HG03457 (cell line): ENCODE data around the gene MIPEP.
"Not testable (repeated sequence)": the region's sequence is repeated elsewhere in the genome, so short reads cannot be mapped to it uniquely, and the experiment has no call there.

Experiments
- ATAC-seq: cut with Tn5 transposase; IDR thresholded peaks from one replicate; pipeline ENCODE4 v1.9.1; 2021; ENCODE audit warnings: moderate number of reproducible peaks; ENCODE audit not compliant: unreplicated experiment

The MIPEP gene

DNA sequence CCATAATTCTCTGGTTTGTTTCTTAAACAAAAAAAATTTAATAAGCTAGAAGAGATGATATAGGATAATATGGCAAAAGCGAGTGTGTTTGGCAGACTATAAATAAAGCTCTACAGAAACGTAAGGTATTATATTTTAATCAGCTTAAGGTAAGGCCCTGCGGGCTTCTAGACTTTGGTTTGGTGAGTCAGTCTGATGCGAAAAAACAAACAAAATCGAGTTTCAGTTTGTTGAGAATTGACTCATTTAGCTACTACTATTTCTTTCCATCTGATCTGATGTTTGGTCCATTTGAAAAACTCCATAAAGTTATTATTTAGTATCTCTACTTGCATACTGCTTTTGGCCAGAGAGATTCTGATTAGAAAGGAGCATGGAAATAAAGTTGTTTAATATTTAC lies 138.0 kb downstream of the MIPEP start:
- ATAC-seq: no peak

DNA sequence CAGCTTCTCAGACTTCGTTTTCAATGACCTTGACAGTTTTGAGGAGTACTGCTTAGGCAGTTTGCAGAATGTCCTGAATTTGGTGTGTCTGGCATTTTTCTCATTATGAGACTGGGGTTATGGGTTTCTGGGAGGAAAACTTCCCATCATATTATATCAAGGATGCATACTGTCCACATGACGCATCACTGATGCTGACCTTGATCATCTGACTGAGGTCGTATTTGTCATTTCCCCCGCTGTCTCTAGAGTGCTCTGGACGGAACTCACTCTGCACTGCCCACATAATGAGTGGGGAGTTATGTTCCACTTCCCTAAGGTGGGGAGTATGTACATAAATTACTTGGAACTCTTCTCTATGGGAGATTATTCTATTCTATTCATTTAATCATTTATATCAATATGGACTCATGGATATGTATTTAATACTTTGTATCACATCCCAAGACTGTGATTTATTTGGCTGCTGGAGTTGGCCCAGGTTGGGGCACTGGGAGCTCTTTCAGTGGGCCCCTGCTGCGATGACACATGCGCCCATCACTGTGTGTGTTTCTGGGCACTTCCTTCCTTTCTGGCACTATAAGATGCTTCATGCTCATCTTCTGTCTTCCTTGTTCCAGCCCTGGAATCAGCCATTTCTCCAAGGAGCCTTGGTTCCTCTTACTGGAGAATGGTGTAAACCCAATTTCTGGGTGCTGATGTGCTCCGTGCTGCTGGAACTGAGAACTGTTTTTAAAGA lies 138.6 kb downstream of the MIPEP start:
- no peak for ATAC-seq

GRCh38 chr13:23749288-23749873 lies 139.8 kb downstream of the MIPEP start:
- no peak for ATAC-seq

GRCh38 chr13:23748109-23748990 lies 140.8 kb downstream of the MIPEP start:
- no peak for ATAC-seq

DNA sequence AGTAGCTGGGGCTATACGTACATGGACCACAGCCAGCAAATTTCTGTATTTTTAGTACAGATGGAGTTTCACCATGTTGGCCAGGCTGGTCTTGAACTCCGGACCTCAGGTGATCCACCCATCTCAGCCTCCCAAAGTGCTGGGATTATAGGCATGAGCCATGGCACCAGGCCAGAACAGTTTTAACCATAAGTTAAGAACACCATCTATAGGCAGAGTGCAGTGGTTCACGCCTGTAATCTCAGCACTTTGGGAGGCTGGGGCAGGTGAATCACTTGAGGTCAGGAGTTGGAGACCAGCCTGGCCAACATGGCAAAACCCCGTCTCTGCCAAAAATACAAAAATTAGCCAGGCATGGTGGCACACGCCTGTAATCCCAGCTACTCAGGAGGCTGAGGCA lies 143.1 kb downstream of the MIPEP start:
- ATAC-seq: not testable (repeated sequence)

DNA sequence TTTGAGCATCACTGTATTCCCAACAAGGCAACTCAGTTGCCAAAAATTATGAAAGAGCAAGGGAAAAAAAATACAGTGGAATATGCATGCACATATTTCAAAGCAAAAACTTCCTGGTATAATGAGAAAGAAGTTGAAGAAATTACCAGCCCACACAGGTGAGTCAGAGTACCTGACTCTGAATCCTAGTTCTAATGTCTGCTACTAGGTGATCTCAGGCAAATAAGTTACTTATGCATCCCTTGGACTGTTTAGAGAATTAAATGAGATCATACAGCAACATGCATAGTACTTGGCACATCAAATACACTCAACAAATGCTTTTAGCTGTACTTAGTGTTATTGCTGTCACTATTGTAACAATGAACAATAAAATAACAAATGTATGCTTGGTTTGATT lies 144.9 kb downstream of the MIPEP start:
- ATAC-seq: no peak

DNA sequence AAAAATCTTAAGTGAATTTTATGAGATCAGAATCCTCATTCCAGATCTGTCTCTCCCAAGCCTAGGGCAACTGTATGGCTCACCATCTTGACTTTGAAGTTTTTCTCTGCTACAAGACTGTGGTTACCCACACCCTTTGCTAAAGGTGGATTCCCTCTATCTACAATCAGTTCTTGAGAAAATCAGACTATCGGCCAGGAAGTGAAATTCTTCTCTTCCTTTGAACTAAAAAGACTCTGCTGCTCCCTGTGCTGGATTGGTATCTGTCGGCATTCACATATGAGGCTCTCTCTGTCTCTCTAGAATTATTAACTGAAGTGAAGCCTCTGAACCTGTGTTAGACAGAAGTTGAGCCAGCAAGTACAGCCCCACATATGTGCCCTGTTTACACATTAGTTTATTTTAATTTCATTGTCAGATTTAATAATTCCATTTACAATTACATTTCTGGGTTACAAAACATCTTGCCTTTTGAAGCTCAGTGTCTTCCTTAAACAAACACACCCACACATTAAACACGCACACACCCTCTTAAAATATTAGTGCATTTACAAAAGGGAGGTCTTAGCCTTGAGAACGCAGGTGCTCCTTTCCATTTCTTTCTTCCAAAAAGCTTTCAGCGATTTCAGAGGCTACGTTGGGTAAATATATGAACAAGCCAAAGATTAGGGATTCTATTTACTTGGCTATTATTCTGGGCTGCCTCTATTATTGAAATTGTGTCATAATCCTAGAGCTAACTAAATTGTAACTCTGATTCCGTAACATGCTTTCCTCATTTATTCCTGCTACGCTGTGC lies 145.7 kb downstream of the MIPEP start:
- ATAC-seq: no peak

- ATAC-seq: no peak
Measured at GRCh38 chr13:23741879-23742510, 147.2 kb downstream of the MIPEP start.

- no peak for ATAC-seq
Measured at GRCh38 chr13:23740002-23740401, 149.2 kb downstream of the MIPEP start.

GRCh38 chr13:23739596-23739995 lies 149.6 kb downstream of the MIPEP start:
- no peak for ATAC-seq

GRCh38 chr13:23736541-23736940 lies 152.7 kb downstream of the MIPEP start:
- no peak for ATAC-seq

- ATAC-seq: no peak
Measured at GRCh38 chr13:23735329-23735728, 153.9 kb downstream of the MIPEP start.

DNA sequence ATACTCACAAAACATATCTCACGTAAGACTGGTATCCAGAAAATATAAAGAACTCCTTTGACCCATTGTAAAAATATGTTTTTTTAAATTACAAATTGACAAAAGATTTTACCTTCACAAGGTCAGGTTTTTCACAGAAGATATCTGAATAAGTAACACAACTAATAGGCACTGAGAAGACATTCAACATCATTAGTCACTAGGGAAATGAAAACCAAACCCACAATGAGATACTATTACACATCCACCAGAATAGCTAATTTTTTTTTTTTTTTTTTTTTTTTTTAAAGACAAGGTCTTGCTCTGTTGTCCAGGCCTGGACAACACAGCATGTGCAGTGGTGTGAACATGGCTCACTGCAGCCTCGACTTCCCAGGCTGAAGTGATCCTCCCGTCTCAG lies 157.5 kb downstream of the MIPEP start:
- no peak for ATAC-seq

DNA sequence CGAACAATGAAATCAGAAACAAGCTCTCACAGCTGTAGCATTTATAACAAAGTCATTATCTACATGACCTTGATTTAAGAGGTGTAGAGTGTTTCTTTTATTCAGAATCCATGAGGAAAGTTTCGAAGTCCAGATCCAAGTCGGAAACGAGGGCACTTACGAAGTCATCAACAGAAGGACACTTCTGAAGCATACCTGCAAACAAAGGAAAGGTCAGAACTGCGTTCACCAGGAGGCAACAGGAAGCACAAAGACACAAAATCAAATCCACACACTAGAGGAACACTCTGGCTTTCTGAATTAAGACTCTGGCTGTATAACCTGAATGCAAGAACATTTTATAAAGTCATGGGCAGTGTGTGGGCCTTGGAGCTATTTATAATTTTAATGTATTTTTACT lies 158.9 kb downstream of the MIPEP start:
- no peak for ATAC-seq

- ATAC-seq: no peak
Measured at GRCh38 chr13:23729531-23729930, 159.7 kb downstream of the MIPEP start.

DNA sequence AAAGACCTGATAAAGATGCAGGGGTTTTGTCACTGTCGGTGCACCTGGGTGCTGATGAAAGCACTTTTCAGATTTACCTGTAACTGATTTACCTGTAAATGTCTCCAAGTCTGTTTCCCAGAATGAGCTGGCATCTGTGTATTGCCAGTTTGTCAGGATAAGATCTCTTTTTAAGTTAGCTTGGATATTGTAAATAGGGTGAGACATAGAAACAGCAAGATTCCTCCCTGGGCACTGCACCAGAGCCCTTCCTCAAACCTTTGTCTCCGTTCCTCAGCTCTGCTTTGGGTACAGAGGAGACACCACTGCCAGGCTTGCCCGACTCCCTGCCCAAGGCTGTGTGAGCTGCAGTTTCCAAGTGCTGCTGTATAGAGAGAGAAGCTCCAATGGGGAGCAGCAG lies 160.4 kb downstream of the MIPEP start:
- no peak for ATAC-seq

DNA sequence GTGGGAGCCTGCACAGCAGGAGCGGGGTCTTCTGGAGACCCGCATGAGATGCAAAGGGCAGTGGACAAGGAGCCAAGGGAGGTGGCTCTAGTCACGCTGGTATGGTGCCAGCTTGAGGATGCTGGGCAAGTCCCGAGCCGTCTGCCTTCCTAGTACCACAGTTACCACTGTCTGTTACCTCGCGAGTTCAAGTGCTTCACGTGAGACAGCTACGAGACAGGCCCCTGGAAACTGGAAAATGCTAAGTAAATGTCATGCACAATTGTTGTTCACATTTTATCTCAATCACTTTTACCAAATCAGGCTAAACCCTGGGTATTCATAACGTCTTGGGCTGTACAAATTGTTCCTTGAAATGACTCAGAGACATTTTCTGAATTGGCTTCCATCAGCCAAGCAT lies 163.3 kb downstream of the MIPEP start:
- no peak for ATAC-seq

- ATAC-seq: no peak
Measured at GRCh38 chr13:23724196-23724970, 164.8 kb downstream of the MIPEP start.

- ATAC-seq: no peak
Measured at GRCh38 chr13:23723471-23723870, 165.7 kb downstream of the MIPEP start.
